GM21619 (cell line): ENCODE data around the gene DGKZ.

Experiments
- ATAC-seq: cut with Tn5 transposase; IDR thresholded peaks from one replicate; pipeline ENCODE4 v1.9.1; 2021; ENCODE audit not compliant: unreplicated experiment

DGKZ gene

GRCh38 chr11:46392421-46393230 is 45.4 kb downstream of the DGKZ start:
- ATAC-seq: peak; percentile 60

GRCh38 chr11:46393231-46393616 is 46.0 kb downstream of the DGKZ start:
- ATAC-seq: no peak

GRCh38 chr11:46393759-46394158 is 46.5 kb downstream of the DGKZ start:
- ATAC-seq: no peak

DNA sequence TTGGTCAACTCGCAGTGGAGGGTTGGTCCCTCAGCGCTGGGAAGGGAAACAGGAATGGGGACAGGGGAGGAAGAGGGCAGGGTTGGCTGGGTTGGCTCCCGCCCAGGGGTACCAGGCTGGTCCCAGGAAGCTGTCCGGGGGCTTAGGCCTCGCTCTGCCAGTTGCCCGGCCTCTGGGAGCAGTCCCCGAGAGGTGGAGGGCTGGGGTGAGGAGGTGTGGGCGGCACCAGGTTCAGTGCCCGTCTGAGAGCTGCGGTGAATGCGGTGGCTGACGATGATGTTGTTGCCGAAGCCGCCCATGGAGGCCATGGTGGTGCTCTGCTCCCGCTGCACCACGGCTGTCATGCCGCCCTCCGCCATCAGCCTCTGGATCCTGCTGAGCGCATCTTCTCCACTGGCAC is 50.3 kb downstream of the DGKZ start:
- no peak for ATAC-seq

GRCh38 chr11:46402957-46403902 is 56.0 kb downstream of the DGKZ start:
- ATAC-seq: no peak

DNA sequence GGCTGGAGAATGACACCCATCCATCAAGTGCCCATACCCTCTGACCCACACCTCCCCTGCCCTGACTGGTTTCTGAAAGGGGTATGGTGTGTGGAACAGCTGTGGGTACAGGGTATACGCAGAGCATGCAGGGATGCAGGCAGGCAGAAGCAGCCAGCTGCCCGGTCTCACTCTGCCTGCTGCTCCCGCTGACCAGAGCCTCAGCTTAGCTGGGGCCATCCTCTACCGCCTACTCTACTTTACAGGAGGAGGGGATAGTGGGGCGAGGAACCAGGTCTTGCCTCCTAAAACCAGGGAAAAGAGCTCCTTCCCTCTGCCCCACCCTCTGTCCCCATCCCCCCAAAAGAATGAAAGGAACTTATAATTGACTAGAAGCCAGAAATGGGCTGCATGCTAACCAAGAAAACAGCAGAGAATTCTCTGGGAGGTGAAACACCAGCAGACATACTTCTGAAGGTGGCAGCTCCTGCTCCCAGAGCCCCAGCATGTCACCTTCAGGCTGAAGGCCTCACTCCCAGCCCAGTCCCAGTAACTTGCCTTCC is 57.3 kb downstream of the DGKZ start:
- ATAC-seq: no peak

DNA sequence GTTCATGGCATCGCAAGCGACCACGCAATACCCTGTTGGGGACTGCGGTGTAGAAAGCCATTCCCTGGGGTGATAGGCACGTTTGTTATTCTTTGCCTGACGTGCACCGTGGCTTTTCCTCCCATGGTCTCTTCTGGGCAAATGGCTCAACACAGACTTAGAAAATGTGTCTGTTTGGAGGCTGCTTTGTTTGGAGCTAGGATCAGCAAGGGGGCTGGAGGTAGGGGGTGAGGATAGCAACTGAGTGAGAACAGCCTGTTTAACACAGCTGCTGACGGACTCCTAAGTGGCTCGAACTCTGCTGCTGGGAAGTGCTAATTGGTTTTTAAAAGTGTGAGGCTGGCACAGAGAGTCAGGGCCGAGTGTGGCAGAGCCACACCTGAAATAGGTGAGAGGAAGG is 60.4 kb downstream of the DGKZ start:
- no peak for ATAC-seq

- no peak for ATAC-seq
Observed at GRCh38 chr11:46408407-46408986, 61.2 kb downstream of the DGKZ start.

GRCh38 chr11:46410021-46410420 is 62.8 kb downstream of the DGKZ start:
- no peak for ATAC-seq

DNA sequence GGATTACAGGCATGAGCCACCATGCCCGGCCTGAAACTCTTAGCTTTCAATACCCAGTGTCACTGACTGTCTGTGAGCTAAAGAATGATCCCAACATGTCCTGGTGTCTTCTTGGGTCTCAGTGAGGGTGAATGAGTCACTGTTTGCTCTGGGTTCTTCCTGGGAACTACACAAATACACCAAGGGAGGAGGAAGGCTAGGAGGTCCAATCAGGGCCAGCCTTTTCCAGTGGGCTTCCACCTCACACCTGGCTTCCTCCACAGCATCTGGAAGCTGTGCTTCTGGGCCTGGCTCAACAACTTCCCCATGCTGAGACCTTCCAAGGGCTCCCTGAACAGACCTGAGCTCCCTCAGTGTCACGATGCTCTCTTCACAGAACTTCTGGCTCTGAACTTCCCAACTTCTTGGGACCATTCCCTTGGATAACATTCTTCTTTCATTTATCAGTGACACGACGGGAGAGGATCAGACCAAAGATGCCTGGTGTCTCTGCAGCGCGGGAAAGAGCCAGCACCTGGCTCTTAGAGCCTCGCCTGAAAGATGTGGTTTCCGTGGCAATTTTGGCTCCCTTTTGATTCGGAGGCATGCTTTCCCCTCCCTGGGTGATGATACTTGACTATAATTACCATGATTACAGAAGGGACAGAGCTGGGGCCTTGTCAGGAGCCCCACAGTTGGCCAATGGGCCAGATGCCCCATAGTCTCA is 66.7 kb downstream of the DGKZ start:
- ATAC-seq: no peak

DNA sequence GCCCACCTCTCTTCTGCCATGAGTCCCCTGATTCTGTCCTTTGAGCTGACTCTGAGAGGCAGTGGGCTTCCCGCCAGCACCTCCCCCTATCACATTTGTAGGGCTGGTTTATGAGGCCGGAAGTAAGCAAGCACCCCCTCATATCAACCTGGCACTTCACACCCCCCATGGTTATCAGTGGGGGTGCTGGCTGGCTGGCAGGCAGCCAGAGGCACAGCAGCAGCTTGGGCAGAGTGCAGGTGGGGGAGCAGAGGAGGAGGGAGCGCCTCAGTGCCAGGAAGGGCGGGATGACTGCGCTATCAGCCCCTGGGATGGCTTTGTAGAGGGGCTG is 67.2 kb downstream of the DGKZ start:
- no peak for ATAC-seq

DNA sequence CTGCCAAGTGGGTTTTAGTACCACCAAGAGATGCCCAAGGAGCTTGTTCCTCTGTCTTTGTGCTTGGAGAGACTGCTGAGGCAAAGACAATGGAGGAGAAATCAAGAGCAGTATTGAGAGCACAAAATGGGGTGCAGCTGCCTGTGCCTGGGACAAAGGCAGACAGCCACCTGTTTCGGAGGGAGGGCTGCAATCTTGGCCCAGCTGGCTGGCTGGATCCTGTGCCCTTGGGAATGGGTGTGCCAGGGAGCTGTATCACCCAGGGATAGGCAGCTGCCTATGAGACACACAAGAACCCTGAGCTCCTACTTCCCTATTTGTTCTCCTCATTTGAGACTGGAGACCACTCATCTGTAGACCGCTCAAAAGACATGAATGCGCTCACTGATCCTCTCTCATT is 67.6 kb downstream of the DGKZ start:
- no peak for ATAC-seq

DNA sequence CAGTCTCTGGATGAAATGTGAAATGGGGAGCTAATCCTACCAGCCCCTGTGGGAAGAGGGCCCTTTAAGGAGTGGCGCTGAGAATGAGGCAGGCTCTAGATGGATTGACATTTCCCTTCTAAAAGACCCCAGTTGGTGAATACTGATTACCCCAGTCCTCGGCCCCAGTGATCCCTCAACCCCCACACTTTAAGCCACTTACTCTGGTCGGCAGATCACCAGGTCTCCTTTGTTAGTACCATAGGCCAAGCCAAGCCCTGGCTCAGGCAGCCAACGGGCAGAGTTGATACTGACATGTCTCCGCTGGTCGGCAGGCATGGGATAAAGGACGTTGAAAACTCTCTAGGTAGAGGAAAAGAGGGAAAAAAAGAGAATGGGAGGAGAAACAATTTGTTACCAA is 70.4 kb downstream of the DGKZ start:
- no peak for ATAC-seq

DNA sequence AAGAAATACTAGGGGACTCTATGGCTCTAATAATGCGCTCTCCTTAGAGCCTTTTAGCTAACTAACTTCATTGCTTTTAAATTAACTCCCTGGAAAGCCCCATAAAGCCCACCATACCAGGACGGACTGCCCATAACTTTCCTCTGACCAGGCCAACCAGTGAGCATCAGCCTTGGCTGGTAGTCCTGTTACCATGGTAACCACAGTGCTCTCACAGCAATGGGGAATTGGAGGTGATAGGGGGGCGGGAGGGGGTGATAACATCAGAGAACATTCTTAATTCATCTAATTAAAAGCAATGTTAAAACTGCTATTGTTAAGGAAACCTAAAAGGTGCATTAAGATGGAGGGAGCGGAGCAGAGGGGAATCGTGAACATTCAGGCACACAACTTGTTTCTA is 71.5 kb downstream of the DGKZ start:
- ATAC-seq: no peak

DNA sequence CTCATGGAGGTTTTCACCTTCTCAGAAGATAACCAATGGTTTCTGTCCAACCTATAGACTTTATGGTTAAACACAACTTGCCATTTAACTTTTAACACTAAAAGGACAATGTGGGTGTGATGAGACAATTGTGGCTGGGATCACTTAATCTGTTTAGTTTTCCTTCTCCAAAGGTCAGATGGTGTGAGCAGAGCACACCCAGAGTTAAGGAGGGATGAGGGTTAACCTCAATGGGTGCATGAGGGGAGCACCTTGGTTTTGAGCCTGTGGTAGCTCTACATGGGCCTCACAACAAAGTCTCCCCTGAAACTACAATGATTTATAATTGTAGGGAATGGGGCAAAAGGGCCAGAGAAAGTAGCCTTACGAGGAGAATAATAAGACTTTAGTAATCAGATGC is 73.2 kb downstream of the DGKZ start:
- no peak for ATAC-seq

DNA sequence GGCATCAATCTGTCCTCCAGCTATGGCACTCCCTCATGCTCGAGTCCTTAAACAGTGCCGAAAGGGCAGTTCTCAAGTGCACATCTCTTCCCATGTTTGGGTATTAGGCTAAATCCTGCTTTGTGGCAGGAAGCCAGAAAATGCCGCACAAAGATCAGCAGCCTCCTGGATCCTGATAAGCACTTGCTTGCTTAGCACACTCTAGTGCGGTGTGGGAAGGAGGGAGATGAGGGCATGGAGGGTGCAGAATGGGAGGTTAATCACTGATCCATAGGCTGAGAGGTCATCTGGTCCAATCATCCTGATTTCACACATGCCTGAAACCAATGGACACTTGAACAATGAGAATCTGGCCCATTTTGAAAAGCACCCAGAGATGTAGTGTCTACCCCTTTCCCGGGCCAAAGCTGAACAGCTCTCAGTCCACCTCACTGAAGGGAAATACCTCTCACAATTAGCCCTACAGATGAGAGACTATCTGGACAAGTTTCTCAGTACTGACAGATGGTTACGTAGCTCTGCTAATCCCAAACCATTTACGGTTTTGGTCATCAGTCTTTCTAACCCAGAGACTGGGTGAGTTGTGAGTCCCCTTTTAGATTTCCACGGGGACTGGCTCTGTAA is 74.1 kb downstream of the DGKZ start:
- ATAC-seq: no peak

GRCh38 chr11:46422588-46422987 is 75.3 kb downstream of the DGKZ start:
- no peak for ATAC-seq

DNA sequence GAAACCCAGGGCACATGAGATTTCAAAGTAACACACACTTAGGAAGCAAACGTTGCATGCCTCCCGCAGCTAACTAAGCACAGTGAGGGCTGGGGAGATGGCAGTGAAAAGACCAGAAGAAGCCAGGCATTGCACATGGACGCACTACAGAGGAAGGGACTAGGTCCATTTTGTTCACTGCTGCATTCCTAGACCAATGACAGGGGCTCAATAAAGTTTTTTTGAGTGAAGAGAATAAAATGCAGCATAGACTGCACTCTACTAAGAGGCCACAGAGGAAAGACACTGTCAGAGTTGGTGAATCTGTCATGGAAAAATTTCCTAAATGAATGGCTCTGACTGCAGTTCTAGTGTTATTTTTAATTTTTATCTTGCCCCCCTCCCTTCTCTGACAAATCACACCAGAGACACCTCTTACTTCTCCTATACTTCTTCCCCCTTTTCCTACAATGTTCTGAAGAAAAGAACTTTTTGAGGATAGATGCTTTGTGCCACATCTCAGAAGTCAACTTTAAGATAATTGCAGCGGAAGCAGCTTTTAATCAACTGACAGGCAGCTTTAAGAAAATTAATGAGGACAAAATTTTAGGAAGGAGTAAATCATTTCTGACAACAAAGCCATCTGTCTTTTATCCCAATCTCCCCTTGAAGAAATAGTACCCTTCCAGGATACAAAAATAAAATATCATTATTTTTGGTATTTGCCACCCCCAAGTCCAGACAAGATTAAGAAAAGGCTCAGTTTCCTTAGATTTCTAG is 79.1 kb downstream of the DGKZ start:
- no peak for ATAC-seq

- ATAC-seq: no peak
Observed at GRCh38 chr11:46427364-46427763, 80.1 kb downstream of the DGKZ start.

GRCh38 chr11:46429717-46430116 is 82.5 kb downstream of the DGKZ start:
- no peak for ATAC-seq
